ENCODE results near the gene NPW. TPM values are rescaled to one million over a fixed set of nuclear protein-coding genes. Genes with fewer than 3 reads are reported as not detected.

NPW gene
- total and polyA plus RNA-seq, 9 of the 15 experiments (the other 6 are each of a cell fraction or from before 2014, with no cell fraction given), result 0.14 to 4.0 (median 2.6) TPM; not detected in 4

DNA sequence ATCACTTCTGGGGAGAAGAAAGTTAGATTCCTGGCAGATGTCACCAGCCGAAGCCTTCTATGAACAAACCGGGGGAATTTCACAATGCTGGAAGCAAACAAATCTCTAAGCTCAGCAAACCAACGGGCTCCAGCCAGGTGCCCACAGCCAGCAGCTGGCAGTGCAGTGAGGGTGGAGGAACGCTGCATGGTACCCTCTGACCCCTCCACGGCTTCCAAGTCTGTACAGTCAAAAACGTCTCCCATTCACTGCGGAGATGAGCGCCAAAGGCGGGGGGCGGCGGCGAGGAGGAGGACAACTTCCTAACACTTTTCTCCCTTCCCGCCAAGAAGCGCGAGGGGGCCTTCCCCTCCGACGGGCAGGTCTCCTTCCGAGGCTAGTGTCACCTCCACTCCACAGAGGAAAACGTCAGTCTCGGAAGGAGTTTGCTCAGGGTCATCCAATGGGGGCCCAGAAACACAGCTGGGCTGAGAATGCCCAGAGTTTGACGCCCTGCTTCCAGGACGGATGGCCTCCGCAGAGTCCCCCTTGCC is 10.9 kb upstream of the NPW start (continued):
- TF ChIP-seq SMARCE1 (IDR thresholded peaks at IDR 0.05) (0 out of 2 replicates have a peak, but pooled peaks have one; percentile 11), TAL1 (IDR thresholded peaks at IDR 0.05) (no peak), NRF1 (conservative IDR thresholded peaks at IDR 0.05 in 1 of 2, IDR thresholded peaks at IDR 0.05 in 1 of 2) (no peak), MCM3 (IDR thresholded peaks at IDR 0.05) (no peak), SPI1 (IDR thresholded peaks at IDR 0.05; ENCODE audit: borderline replicate concordance, low read depth, low read length) (no peak), SIRT6 (IDR thresholded peaks at IDR 0.05; ENCODE audit: low read depth, low read length) (no peak), PHB (CRISPR knock-in tag; IDR thresholded peaks at IDR 0.05) (no peak), EP400 (IDR thresholded peaks at IDR 0.05) (0 out of 2 replicates have a peak, but pooled peaks have one; percentile 6), ZNF707 (CRISPR knock-in tag; conservative IDR thresholded peaks at IDR 0.05) (no peak), ZNF175 (CRISPR knock-in tag; IDR thresholded peaks at IDR 0.05; ENCODE audit: low read depth) (no peak), PHF8 (IDR thresholded peaks at IDR 0.05; ENCODE audit: borderline replicate concordance, low read length) (no peak), NR2C1 (IDR thresholded peaks at IDR 0.05) (no peak), NR2C1 (tag; IDR thresholded peaks at IDR 0.05) (peak; percentile 23), MAFK (IDR thresholded peaks at IDR 0.05; ENCODE audit: low read length) (no peak), RNF2 (IDR thresholded peaks at IDR 0.05) (peak; percentile 35; the same call in 1 of the 2 replicates), ZNF699 (CRISPR knock-in tag; IDR thresholded peaks at IDR 0.05; ENCODE audit: insufficient replicate concordance) (no peak), SRSF9 (IDR thresholded peaks at IDR 0.05; ENCODE audit: borderline replicate concordance, low read depth, low read length) (no peak), CTBP1 (IDR thresholded peaks at IDR 0.05; ENCODE audit: borderline replicate concordance) (no peak), LCOR (CRISPR knock-in tag; IDR thresholded peaks at IDR 0.05) (no peak), PCBP2 (IDR thresholded peaks at IDR 0.05; ENCODE audit: low read depth, low read length, poor library complexity, severe bottlenecking) (no peak), ESRRA (IDR thresholded peaks at IDR 0.05; ENCODE audit: borderline replicate concordance, low read depth) (no peak)
- TF ChIP-seq, protein P1, sequence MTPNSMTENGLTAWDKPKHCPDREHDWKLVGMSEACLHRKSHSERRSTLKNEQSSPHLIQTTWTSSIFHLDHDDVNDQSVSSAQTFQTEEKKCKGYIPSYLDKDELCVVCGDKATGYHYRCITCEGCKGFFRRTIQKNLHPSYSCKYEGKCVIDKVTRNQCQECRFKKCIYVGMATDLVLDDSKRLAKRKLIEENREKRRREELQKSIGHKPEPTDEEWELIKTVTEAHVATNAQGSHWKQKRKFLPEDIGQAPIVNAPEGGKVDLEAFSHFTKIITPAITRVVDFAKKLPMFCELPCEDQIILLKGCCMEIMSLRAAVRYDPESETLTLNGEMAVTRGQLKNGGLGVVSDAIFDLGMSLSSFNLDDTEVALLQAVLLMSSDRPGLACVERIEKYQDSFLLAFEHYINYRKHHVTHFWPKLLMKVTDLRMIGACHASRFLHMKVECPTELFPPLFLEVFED (CRISPR knock-in tag; conservative IDR thresholded peaks at IDR 0.05), result no peak
- TF ChIP-seq, protein P2, sequence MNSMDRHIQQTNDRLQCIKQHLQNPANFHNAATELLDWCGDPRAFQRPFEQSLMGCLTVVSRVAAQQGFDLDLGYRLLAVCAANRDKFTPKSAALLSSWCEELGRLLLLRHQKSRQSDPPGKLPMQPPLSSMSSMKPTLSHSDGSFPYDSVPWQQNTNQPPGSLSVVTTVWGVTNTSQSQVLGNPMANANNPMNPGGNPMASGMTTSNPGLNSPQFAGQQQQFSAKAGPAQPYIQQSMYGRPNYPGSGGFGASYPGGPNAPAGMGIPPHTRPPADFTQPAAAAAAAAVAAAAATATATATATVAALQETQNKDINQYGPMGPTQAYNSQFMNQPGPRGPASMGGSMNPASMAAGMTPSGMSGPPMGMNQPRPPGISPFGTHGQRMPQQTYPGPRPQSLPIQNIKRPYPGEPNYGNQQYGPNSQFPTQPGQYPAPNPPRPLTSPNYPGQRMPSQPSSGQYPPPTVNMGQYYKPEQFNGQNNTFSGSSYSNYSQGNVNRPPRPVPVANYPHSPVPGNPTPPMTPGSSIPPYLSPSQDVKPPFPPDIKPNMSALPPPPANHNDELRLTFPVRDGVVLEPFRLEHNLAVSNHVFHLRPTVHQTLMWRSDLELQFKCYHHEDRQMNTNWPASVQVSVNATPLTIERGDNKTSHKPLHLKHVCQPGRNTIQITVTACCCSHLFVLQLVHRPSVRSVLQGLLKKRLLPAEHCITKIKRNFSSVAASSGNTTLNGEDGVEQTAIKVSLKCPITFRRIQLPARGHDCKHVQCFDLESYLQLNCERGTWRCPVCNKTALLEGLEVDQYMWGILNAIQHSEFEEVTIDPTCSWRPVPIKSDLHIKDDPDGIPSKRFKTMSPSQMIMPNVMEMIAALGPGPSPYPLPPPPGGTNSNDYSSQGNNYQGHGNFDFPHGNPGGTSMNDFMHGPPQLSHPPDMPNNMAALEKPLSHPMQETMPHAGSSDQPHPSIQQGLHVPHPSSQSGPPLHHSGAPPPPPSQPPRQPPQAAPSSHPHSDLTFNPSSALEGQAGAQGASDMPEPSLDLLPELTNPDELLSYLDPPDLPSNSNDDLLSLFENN (IDR thresholded peaks at IDR 0.05; ENCODE audit: low read depth in 2 of 2, low read length in 2 of 2), result no peak
- TF ChIP-seq, protein P3, sequence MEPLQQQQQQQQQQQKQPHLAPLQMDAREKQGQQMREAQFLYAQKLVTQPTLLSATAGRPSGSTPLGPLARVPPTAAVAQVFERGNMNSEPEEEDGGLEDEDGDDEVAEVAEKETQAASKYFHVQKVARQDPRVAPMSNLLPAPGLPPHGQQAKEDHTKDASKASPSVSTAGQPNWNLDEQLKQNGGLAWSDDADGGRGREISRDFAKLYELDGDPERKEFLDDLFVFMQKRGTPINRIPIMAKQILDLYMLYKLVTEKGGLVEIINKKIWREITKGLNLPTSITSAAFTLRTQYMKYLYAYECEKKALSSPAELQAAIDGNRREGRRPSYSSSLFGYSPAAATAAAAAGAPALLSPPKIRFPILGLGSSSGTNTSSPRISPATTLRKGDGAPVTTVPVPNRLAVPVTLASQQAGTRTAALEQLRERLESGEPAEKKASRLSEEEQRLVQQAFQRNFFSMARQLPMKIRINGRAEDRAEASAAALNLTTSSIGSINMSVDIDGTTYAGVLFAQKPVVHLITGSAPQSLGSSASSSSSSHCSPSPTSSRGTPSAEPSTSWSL (CRISPR knock-in tag; IDR thresholded peaks at IDR 0.05; ENCODE audit: borderline replicate concordance), result no peak

Data from K562 (cell line).